AG04450 (cell line): Measurements from ENCODE around the gene CHST10. TPM values are rescaled to one million over a fixed set of nuclear protein-coding genes. Genes with fewer than 3 reads are reported as not detected.
A peak's percentile ranks its signal among the peaks of the same experiment; 100 is the strongest.
"Not testable (repeated sequence)": the region's sequence is repeated elsewhere in the genome, so short reads cannot be mapped to it uniquely, and the experiment has no call there.

Source experiments
- CTCF ChIA-PET: fragments of 300-600, 350-600 bp; formaldehyde crosslinking; extraction: SDS; loops from one replicate; lab custom pipeline; 2022; ENCODE audit warnings: antibody characterized with exemption, inconsistent platforms; lab: Charles Lee
- POLR2A ChIA-PET: fragments of 350-600 bp; formaldehyde crosslinking; extraction: SDS; loops from one replicate; lab custom pipeline; 2021; ENCODE audit warnings: antibody characterized with exemption, inconsistent platforms; lab: Yijun Ruan, JAX
- DNase-seq: peaks from one replicate; pipeline ENCODE4 v3.0.0-alpha.2; 2011; ENCODE audit warnings: low read depth, low spot score
- H3K27ac ChIP-seq: one replicate; pipeline ENCODE4 v1.5.1; 2012; ENCODE audit warnings: low read depth, low read length, control low read depth
- H3K27me3 ChIP-seq: one replicate; pipeline ENCODE4 v1.6.0; 2012; ENCODE audit warnings: low read length; ENCODE audit not compliant: control insufficient read depth, insufficient read depth
- H3K4me3 ChIP-seq: 2 replicates; pipeline ENCODE4 v1.5.1; 2011; ENCODE audit warnings: mild to moderate bottlenecking, low read depth, low read length, control low read depth
- H3K9me3 ChIP-seq: 2 replicates; pipeline ENCODE4 v1.5.1; 2012; ENCODE audit warnings: low read length; ENCODE audit not compliant: control insufficient read depth, insufficient read depth
- polyA plus RNA-seq: library from polyadenylated mRNA; depleted of rRNA; stranded (reverse); fragments of >200 nt; gene quantifications from 2 replicates; pipeline ENCODE4 v1.2.3, GENCODE V29; 2011
- TF ChIP-seq, protein P1 (sequence below): IDR thresholded peaks from 2 replicates; pipeline ENCODE4 v1.5.1; 2011; ENCODE audit warnings: low read depth, low read length, control low read depth, inconsistent platforms

Gene CHST10
- polyA plus RNA-seq, 1 experiment: 11.3 TPM

GRCh38 chr2:100376836-100377235 is 40.6 kb downstream of the CHST10 start:
- Histone ChIP-seq H3K27ac (no peak overlapping the region), H3K4me3 (no peak overlapping the region), H3K27me3 (peaks cover 18% of the 10 kb centered on the region), H3K9me3 (no peaks in the 10 kb centered on the region)
- TF ChIP-seq, protein P1, sequence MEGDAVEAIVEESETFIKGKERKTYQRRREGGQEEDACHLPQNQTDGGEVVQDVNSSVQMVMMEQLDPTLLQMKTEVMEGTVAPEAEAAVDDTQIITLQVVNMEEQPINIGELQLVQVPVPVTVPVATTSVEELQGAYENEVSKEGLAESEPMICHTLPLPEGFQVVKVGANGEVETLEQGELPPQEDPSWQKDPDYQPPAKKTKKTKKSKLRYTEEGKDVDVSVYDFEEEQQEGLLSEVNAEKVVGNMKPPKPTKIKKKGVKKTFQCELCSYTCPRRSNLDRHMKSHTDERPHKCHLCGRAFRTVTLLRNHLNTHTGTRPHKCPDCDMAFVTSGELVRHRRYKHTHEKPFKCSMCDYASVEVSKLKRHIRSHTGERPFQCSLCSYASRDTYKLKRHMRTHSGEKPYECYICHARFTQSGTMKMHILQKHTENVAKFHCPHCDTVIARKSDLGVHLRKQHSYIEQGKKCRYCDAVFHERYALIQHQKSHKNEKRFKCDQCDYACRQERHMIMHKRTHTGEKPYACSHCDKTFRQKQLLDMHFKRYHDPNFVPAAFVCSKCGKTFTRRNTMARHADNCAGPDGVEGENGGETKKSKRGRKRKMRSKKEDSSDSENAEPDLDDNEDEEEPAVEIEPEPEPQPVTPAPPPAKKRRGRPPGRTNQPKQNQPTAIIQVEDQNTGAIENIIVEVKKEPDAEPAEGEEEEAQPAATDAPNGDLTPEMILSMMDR: no peak
- POLR2A ChIA-PET: no interaction called here
- CTCF ChIA-PET: interaction anchor here (15.9 kb wide), 1 partner anchor 115 kb away, joined by 474 read pairs; no protein-coding TSS in a partner anchor
- no peak for DNase-seq

- CTCF ChIA-PET: interaction anchor here (1.9 to 6.5 kb wide), 2 partner anchors 14 to 105 kb away, joined by 10 to 52 read pairs; no protein-coding TSS in a partner anchor
Observed at GRCh38 chr2:100367163-100367562, 50.3 kb downstream of the CHST10 start.

DNA sequence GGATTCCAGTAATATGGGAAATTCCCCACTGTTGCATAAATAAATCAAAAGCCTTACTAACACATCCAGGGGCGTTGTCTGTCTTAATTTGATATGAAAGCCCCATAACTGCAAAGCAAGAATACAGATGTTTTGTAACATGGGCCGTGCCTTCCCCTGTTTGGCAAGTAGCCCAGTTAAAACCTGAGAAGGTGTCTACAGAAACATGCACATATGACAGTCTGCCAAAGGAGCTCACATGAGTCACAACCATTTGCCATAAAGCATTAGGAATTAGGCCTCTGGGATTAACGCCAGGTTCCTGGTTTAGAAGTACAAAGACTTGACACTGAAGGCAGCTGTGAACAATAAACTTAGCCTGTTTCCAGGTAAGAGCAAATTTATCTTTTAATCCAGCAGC is 52.0 kb downstream of the CHST10 start:
- Histone ChIP-seq H3K27me3 (peaks cover 11% of the 10 kb centered on the region), H3K4me3 (no peak overlapping the region), H3K27ac (no peak overlapping the region), H3K9me3 (no peaks in the 10 kb centered on the region)
- ChIA-PET CTCF (interaction anchor here (1.2 to 6.5 kb wide), 3 partner anchors 15 to 103 kb away, joined by 4 to 52 read pairs (median 10); no protein-coding TSS in a partner anchor), POLR2A (no interaction called here)
- TF ChIP-seq, protein P1: no peak
- DNase-seq: peak; percentile 87

More at GRCh38 chr2:100367163-100367562, 50.3 kb downstream of the CHST10 start:
- H3K9me3 ChIP-seq: peaks cover 3% of the 10 kb centered on the region; the same call in 1 of the 2 replicates
- POLR2A ChIA-PET: no interaction called here
- H3K27me3 ChIP-seq: peaks cover 21% of the 10 kb centered on the region
- TF ChIP-seq, protein P1: no peak
- DNase-seq: no peak
- no peak overlapping the region for H3K4me3 ChIP-seq
- H3K27ac ChIP-seq: no peak overlapping the region

DNA sequence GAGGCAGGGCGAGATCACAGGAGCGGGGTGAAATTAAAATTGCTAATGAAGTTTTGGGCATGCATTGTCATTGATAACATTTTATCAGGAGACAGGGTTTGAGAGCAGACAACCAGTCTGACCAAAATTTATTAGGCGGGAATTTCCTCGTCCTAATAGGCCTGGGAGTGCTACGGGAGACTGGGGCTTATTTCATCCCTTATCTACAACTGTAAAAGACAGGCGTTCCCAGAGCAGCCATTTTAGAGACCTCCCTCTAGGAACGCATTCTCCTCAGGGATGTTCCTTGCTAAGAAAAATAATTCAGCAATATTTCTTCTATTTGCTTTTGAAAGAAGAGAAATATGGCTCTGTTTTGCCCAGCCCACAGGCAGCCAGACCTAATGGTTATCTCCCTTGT is 55.2 kb downstream of the CHST10 start:
- POLR2A ChIA-PET, CTCF ChIA-PET, H3K27ac ChIP-seq, H3K27me3 ChIP-seq, H3K4me3 ChIP-seq, H3K9me3 ChIP-seq, DNase-seq: not testable (repeated sequence)

- TF ChIP-seq, protein P1: no peak
- ChIA-PET CTCF (interaction anchor here (1.1 kb wide), 1 partner anchor 22 kb away, joined by 3 read pairs; no protein-coding TSS in a partner anchor), POLR2A (no interaction called here)
- Histone ChIP-seq H3K9me3 (no peaks in the 10 kb centered on the region), H3K4me3 (no peak overlapping the region), H3K27ac (no peak overlapping the region), H3K27me3 (peaks cover 16% of the 10 kb centered on the region)
- DNase-seq: no peak
Observed at GRCh38 chr2:100359576-100359975, 57.9 kb downstream of the CHST10 start.
